CD14-positive monocyte (primary cell): ENCODE data around the gene TLX1. TPM values are rescaled to one million over a fixed set of nuclear protein-coding genes. Genes with fewer than 3 reads are reported as not detected.

Experiments used
- DNase-seq, 3 donors: peaks; one replicate each; pipeline ENCODE4 v3.0.0-alpha.2; 2011 to 2022
- H2AFZ ChIP-seq: 2 replicates; pipeline ENCODE4 v1.6.0; 2012; ENCODE audit warnings: mild to moderate bottlenecking, low read depth, low read length, inconsistent platforms; ENCODE audit not compliant: insufficient read depth, poor library complexity, severe bottlenecking
- H3K27ac ChIP-seq, 2 donors: 1 replicate in 1 of 2; 2 replicates in 1 of 2; pipeline ENCODE4 v1.5.1; 2012 to 2013; ENCODE audit warnings: low read length in 2 of 2, control low read depth in 1 of 2, inconsistent platforms in 1 of 2, low read depth in 1 of 2, mild to moderate bottlenecking in 1 of 2
- H3K27me3 ChIP-seq, 2 donors: one replicate each; pipeline versions ENCODE4 v1.6.0 to v1.6.1; 2011 to 2013; ENCODE audit warnings: low read length in 2 of 2; ENCODE audit not compliant: control insufficient read depth in 2 of 2, insufficient read depth in 2 of 2
- H3K36me3 ChIP-seq, 2 donors: replicated peaks in 1 of 2; 1 replicate in 1 of 2; 2 replicates in 1 of 2; pipeline versions ENCODE4 v1.5.1 to v1.6.1; 2012 to 2013; ENCODE audit warnings: low read length in 2 of 2, control low read depth in 1 of 2, inconsistent platforms in 1 of 2, mild to moderate bottlenecking in 1 of 2; ENCODE audit not compliant: insufficient read depth in 2 of 2, control insufficient read depth in 1 of 2
- H3K4me1 ChIP-seq, 2 donors: 1 replicate in 1 of 2; 2 replicates in 1 of 2; pipeline versions ENCODE4 v1.5.1 to v1.6.1; 2012 to 2013; ENCODE audit warnings: low read length in 2 of 2, control low read depth in 1 of 2, inconsistent platforms in 1 of 2, mild to moderate bottlenecking in 1 of 2, moderate library complexity in 1 of 2; ENCODE audit not compliant: insufficient read depth in 2 of 2, control insufficient read depth in 1 of 2
- H3K4me2 ChIP-seq: replicated peaks from 2 replicates; pipeline ENCODE3; 2012; ENCODE audit warnings: low read length, moderate library complexity, mild to moderate bottlenecking; ENCODE audit not compliant: poor library complexity, severe bottlenecking; ENCODE audit errors: extremely low read depth
- H3K4me3 ChIP-seq, 3 experiments: fragments of 200-600 bp in 1 of 3; sonication (generic) in 1 of 3; replicated peaks in 1 of 3; 1 replicate in 2 of 3; 2 replicates in 1 of 3; pipeline ENCODE4 v1.5.1; 2011 to 2013; ENCODE audit warnings: low read length in 3 of 3, mild to moderate bottlenecking in 3 of 3, control low read depth in 2 of 3, low read depth in 2 of 3, inconsistent platforms in 1 of 3, moderate library complexity in 1 of 3
- H3K79me2 ChIP-seq: 2 replicates; pipeline ENCODE4 v1.6.0; 2012; ENCODE audit warnings: mild to moderate bottlenecking, control low read depth, inconsistent platforms, low read length, moderate library complexity; ENCODE audit not compliant: insufficient read depth
- H3K9ac ChIP-seq: 2 replicates; pipeline ENCODE4 v1.6.0; 2017; ENCODE audit warnings: low read length, mild to moderate bottlenecking; ENCODE audit not compliant: insufficient read depth, poor library complexity, severe bottlenecking
- H3K9me3 ChIP-seq, 2 donors: replicated peaks in 1 of 2; 1 replicate in 1 of 2; 2 replicates in 1 of 2; pipeline versions ENCODE4 v1.5.1 to v1.6.1; 2012 to 2013; ENCODE audit warnings: low read length in 2 of 2, control low read depth in 1 of 2; ENCODE audit not compliant: control insufficient read depth in 1 of 2, insufficient read depth in 1 of 2
- H4K20me1 ChIP-seq: 2 replicates; pipeline ENCODE4 v1.6.0; 2012; ENCODE audit warnings: mild to moderate bottlenecking, low read length, control low read depth, moderate library complexity; ENCODE audit not compliant: insufficient read depth
- H3K27ac Mint-ChIP-seq, 7 donors: one replicate each; pipeline ENCODE4 v1.8.0; 2020; ENCODE audit warnings: mild to moderate bottlenecking in 7 of 7, mixed read lengths in 7 of 7, moderate library complexity in 6 of 7, inconsistent platforms in 2 of 7
- H3K27me3 Mint-ChIP-seq, 3 donors: one replicate each; pipeline ENCODE4 v1.8.0; 2021 to 2022; ENCODE audit warnings: low read depth in 3 of 3, mild to moderate bottlenecking in 3 of 3, mixed read lengths in 3 of 3, moderate library complexity in 3 of 3, inconsistent platforms in 1 of 3
- H3K36me3 Mint-ChIP-seq, 2 donors: one replicate each; pipeline ENCODE4 v1.8.0; 2020; ENCODE audit warnings: mixed read lengths in 2 of 2, inconsistent platforms in 1 of 2, mild to moderate bottlenecking in 1 of 2
- H3K4me1 Mint-ChIP-seq: one replicate; pipeline ENCODE4 v1.8.0; 2020; ENCODE audit warnings: mild to moderate bottlenecking, mixed read lengths
- H3K4me3 Mint-ChIP-seq, 2 donors: one replicate each; pipeline ENCODE4 v1.8.0; 2020; ENCODE audit warnings: mild to moderate bottlenecking in 2 of 2, mixed read lengths in 2 of 2, moderate library complexity in 1 of 2
- H3K9me3 Mint-ChIP-seq, 7 donors: one replicate each; pipeline ENCODE4 v1.8.0; 2020 to 2022; ENCODE audit warnings: mixed read lengths in 7 of 7, mild to moderate bottlenecking in 6 of 7, moderate library complexity in 6 of 7, inconsistent platforms in 2 of 7
- WGBS: methylation state at CpG from one replicate; pipeline ENCODE4 v1.1.5; 2013; ENCODE audit warnings: missing lambda C conversion rate; ENCODE audit not compliant: insufficient coverage; 5-methylcytosine and 5-hydroxymethylcytosine counted together
- intact Hi-C, 2 donors: fragments of 100-400 bp; cut with micrococcal nuclease; formaldehyde crosslinking; loops; one replicate each; pipeline versions ENCODE4 v1.15.0 to v1.15.1; 2023
- polyA plus RNA-seq, 3 donors: library from polyadenylated mRNA; depleted of rRNA in 1 of 3; unstranded in 2 of 3; stranded (reverse) in 1 of 3; fragments of 300-500 nt in 2 of 3; fragments of >200 nt in 1 of 3; fragmentation: Illumina TruSeq in 2 of 3; gene quantifications; 1 replicate in 2 of 3; 2 replicates in 1 of 3; pipeline ENCODE4 v1.2.3, GENCODE V29; 2012 to 2021
- TF ChIP-seq, protein P1 (sequence below): fragments of 200-600 bp; IDR thresholded peaks from one replicate; pipeline ENCODE4 v1.8.0; 2022; ENCODE audit warnings: antibody characterized with exemption, mild to moderate bottlenecking

TLX1 gene
- polyA plus RNA-seq, 3 donors, result not detected

DNA sequence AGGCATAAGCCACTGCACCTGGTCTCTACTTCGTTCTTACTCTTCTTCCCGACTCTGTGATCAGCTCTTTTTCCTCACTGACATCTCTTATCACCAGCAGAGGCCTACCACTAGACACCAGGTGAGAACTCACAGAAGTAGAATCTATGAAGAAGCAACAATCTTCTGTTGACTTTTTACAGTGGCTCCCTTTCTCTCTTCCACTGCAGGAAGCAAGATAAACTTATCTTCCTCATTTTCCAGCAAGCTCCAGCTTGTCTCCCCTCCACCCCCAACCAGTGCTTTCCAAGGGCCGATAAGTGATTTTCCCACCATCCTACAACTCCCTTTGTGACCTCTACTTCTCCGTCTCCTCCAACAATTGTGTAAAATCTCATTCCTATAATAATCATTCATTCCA, 45.5 kb downstream of the TLX1 start:
- Mint-ChIP-seq H3K4me3 (no peak overlapping the region), H3K4me1 (peaks cover 12% of the 10 kb centered on the region), H3K27ac (no peak overlapping the region), H3K36me3 (no peaks in the 10 kb centered on the region), H3K9me3 (peaks cover 10 to 28% (median 21%) of the 10 kb centered on the region in 7 donors), H3K27me3 (peaks cover 25 to 55% (median 39%) of the 10 kb centered on the region in 3 donors)
- 63% methylated on average over 3 of the region's 4 CpGs for WGBS
- Histone ChIP-seq H3K4me3 (no peak overlapping the region), H3K36me3 (no peaks in the 10 kb centered on the region), H3K27me3 (peaks cover 4 to 14% of the 10 kb centered on the region in 2 donors), H3K9ac (no peak overlapping the region), H3K27ac (no peak overlapping the region), H3K4me2 (no peak overlapping the region), H3K9me3 (peaks cover 14 to 17% of the 10 kb centered on the region in 2 donors), H4K20me1 (no peaks in the 10 kb centered on the region), H2AFZ (no peak overlapping the region), H3K79me2 (no peaks in the 10 kb centered on the region), H3K4me1 (peaks cover 0 to 5% of the 10 kb centered on the region in 2 donors)
- no peak for DNase-seq
- TF ChIP-seq, protein P1, sequence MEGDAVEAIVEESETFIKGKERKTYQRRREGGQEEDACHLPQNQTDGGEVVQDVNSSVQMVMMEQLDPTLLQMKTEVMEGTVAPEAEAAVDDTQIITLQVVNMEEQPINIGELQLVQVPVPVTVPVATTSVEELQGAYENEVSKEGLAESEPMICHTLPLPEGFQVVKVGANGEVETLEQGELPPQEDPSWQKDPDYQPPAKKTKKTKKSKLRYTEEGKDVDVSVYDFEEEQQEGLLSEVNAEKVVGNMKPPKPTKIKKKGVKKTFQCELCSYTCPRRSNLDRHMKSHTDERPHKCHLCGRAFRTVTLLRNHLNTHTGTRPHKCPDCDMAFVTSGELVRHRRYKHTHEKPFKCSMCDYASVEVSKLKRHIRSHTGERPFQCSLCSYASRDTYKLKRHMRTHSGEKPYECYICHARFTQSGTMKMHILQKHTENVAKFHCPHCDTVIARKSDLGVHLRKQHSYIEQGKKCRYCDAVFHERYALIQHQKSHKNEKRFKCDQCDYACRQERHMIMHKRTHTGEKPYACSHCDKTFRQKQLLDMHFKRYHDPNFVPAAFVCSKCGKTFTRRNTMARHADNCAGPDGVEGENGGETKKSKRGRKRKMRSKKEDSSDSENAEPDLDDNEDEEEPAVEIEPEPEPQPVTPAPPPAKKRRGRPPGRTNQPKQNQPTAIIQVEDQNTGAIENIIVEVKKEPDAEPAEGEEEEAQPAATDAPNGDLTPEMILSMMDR, result no peak
- intact Hi-C loops, result no loop called here

DNA sequence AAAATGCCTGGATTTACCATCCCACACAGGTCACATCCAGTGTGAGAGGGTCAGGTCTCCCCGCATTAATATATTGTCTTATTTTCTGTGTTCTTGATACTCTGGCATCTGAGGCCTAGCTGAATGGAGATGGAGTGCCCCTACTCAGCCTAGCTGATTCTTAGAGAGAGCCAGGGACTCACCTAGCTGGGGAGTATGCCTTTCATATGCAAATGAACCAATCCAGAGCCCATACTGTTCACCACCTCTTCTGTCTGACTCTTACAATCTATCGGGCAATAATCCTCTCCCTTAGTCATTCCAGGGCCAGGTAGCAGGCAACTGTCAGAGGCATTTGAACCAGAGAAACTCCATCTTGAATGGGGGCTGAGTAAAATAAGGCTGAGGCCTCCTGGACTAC, 51.8 kb downstream of the TLX1 start:
- H3K4me1 Mint-ChIP-seq, result no peaks in the 10 kb centered on the region
- peaks cover 16 to 37% (median 25%) of the 10 kb centered on the region in 3 donors for H3K27me3 Mint-ChIP-seq
- Histone ChIP-seq H3K79me2 (no peaks in the 10 kb centered on the region), H3K36me3 (no peaks in the 10 kb centered on the region), H2AFZ (no peak overlapping the region), H3K27me3 (peaks cover 7 to 17% of the 10 kb centered on the region in 2 donors), H3K4me1 (no peaks in the 10 kb centered on the region), H3K4me3 (no peak overlapping the region), H3K27ac (no peak overlapping the region), H4K20me1 (no peaks in the 10 kb centered on the region), H3K4me2 (no peak overlapping the region), H3K9ac (no peak overlapping the region), H3K9me3 (no peaks in the 10 kb centered on the region)
- H3K9me3 Mint-ChIP-seq, result peaks cover 0 to 8% (median 0%) of the 10 kb centered on the region in 7 donors
- H3K36me3 Mint-ChIP-seq, result no peaks in the 10 kb centered on the region
- DNase-seq, result no peak
- H3K27ac Mint-ChIP-seq, result no peak overlapping the region
- WGBS, result no CpG with 5 or more reads among the region's 2 CpGs
- TF ChIP-seq, protein P1, result no peak
- intact Hi-C loops, result no loop called here
- H3K4me3 Mint-ChIP-seq, result no peak overlapping the region
